T-cell (primary cell): Measurements from ENCODE around the gene LTN1. TPM values are rescaled to one million over a fixed set of nuclear protein-coding genes. Genes with fewer than 3 reads are reported as not detected.
"Not testable (repeated sequence)": the region's sequence is repeated elsewhere in the genome, so short reads cannot be mapped to it uniquely, and the experiment has no call there.

Experiments used
- ATAC-seq, 4 experiments: fragments of 200-7000 bp in 3 of 4; fragments of 150-1000 bp in 1 of 4; cut with Tn5 transposase; replicated peaks in 1 of 4; 1 replicate in 3 of 4; 2 replicates in 1 of 4; pipeline ENCODE4 v1.10.0; 2021; ENCODE audit warnings: moderate library complexity in 3 of 4, mild to moderate bottlenecking in 2 of 4, moderate number of reproducible peaks in 1 of 4
- CTCF ChIA-PET, 2 donors: fragments of 300-600 bp; sonication (Branson Sonifier 250); formaldehyde crosslinking; loops; one replicate each; lab custom pipeline; 2022; ENCODE audit warnings: antibody characterized with exemption in 2 of 2; lab: Charles Lee
- POLR2A ChIA-PET, 2 donors: fragments of 300-600 bp; sonication (Branson Sonifier 250); formaldehyde crosslinking; loops; one replicate each; lab custom pipeline; 2022; ENCODE audit warnings: antibody characterized with exemption in 2 of 2; lab: Charles Lee
- DNase-seq, 35 experiments: peaks; one replicate each; pipeline versions ENCODE4 v3.0.0 to v3.0.0-alpha.2; 2013 to 2023
- H3K27ac ChIP-seq: one replicate; pipeline ENCODE4 v1.5.1; 2013; ENCODE audit warnings: low read length
- H3K27me3 ChIP-seq, 2 experiments: replicated peaks in 1 of 2; 1 replicate in 1 of 2; 2 replicates in 1 of 2; pipeline versions ENCODE4 v1.6.1 to v1.7.0; 2013; ENCODE audit warnings: low read length in 1 of 2, mixed read lengths in 1 of 2; ENCODE audit not compliant: control insufficient read depth in 2 of 2, insufficient read depth in 2 of 2; ENCODE audit errors: extremely low read depth in 1 of 2
- H3K36me3 ChIP-seq, 2 donors: 1 replicate in 1 of 2; 2 replicates in 1 of 2; pipeline versions ENCODE4 v1.6.1 to v1.7.0; 2013; ENCODE audit warnings: low read length in 1 of 2; ENCODE audit not compliant: control insufficient read depth in 2 of 2, insufficient read depth in 1 of 2; ENCODE audit errors: extremely low read depth in 1 of 2
- H3K4me1 ChIP-seq, 2 experiments: 1 replicate in 1 of 2; 2 replicates in 1 of 2; pipeline versions ENCODE4 v1.6.1 to v1.7.0; 2013; ENCODE audit warnings: low read length in 2 of 2, mixed read lengths in 1 of 2; ENCODE audit not compliant: insufficient read depth in 2 of 2, control insufficient read depth in 1 of 2; ENCODE audit errors: extremely low read depth in 1 of 2
- H3K4me3 ChIP-seq, 2 donors: 1 replicate in 1 of 2; 2 replicates in 1 of 2; pipeline versions ENCODE4 v1.5.1 to v1.7.0; 2013; ENCODE audit warnings: mild to moderate bottlenecking in 2 of 2, low read length in 1 of 2, moderate library complexity in 1 of 2; ENCODE audit not compliant: control insufficient read depth in 1 of 2; ENCODE audit errors: extremely low read depth in 1 of 2
- H3K9me3 ChIP-seq: 2 replicates; pipeline ENCODE4 v1.7.0; 2013
- H3K27ac Mint-ChIP-seq, 2 donors: one replicate each; pipeline ENCODE4 v1.8.0; 2020 to 2021; ENCODE audit warnings: mild to moderate bottlenecking in 2 of 2, mixed read lengths in 2 of 2
- H3K27me3 Mint-ChIP-seq, 2 donors: one replicate each; pipeline ENCODE4 v1.8.0; 2021 to 2022; ENCODE audit warnings: mixed read lengths in 2 of 2
- H3K36me3 Mint-ChIP-seq: one replicate; pipeline ENCODE4 v1.8.0; 2021; ENCODE audit warnings: mixed read lengths
- H3K4me1 Mint-ChIP-seq, 3 donors: one replicate each; pipeline ENCODE4 v1.8.0; 2020 to 2022; ENCODE audit warnings: mixed read lengths in 3 of 3, mild to moderate bottlenecking in 1 of 3
- H3K4me3 Mint-ChIP-seq, 3 donors: one replicate each; pipeline ENCODE4 v1.8.0; 2020 to 2022; ENCODE audit warnings: mild to moderate bottlenecking in 3 of 3, mixed read lengths in 3 of 3, moderate library complexity in 3 of 3
- H3K9me3 Mint-ChIP-seq, 3 donors: one replicate each; pipeline ENCODE4 v1.8.0; 2020 to 2022; ENCODE audit warnings: mixed read lengths in 3 of 3
- WGBS: methylation state at CpG from one replicate; pipeline ENCODE4 v1.1.5; 2013; ENCODE audit warnings: missing lambda C conversion rate; ENCODE audit not compliant: insufficient coverage; 5-methylcytosine and 5-hydroxymethylcytosine counted together
- total RNA-seq, 35 experiments: library from RNA in 6 of 35; stranded (reverse) in 6 of 35; fragments of 120-200 nt in 1 of 35; gene quantifications; one replicate each; pipeline versions ENCODE4 v1.2.1 to v1.2.4 and lab custom pipeline; 2013 to 2026

Gene LTN1
- total RNA-seq, 5 donors from 2014 or later (not counting 1 experiment from before 2014, with no cell fraction given) = 23.4 to 34.1 (median 25.2) TPM

DNA sequence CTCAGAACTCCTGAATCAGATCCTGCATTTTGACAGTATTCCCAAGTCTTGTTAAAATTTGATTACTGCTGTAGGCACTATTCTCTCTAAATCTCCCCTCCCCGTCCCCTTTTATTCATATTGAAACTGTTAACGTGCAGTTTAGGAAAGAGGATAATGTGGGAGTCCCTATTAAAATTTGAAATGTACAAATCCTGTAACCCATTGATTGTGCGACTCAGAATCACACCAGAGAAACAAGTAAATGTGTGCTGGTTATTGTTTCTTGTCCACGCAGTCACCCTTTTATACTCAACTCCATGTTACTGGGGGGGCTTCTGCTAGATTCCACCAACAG lies 584 bp upstream of the LTN1 start:
- H3K27me3 ChIP-seq = no peaks in the 10 kb centered on the region
- peaks cover 27 to 45% (median 39%) of the 10 kb centered on the region in 3 donors for H3K4me1 Mint-ChIP-seq

DNA sequence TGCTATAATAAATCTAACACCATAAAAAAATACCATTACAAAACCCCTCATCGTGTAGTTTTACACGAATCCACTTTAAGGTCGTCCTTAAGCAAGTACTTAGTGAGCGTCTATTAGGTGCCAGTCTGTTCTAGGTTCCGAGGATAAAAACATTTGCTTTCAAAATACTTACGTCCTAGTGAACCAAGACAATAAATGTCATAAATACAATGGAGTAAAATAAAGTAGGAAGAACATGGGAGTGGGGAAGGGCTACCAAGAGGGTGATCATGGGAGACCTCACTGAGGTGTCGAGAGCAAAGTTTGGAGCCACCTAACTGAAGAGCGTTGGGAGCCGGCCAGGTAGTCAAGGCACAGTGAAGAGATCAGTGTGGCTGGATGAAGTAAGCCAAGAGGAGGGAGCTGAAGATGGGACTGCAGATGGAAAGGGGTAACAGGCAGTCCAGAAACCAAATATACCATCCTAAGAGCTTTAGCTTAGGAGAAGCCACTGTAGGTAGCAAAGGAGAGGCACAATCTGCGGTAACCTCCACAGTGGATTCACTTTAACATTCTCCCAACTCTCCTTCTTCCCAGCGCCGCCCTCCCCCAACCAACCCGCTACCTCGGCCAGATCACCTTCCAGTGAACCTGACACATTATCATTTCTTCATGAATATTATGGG lies 684 bp downstream of the LTN1 start:
- Mint-ChIP-seq H3K36me3 (peaks cover 7% of the 10 kb centered on the region), H3K9me3 (no peaks in the 10 kb centered on the region), H3K27me3 (no peaks in the 10 kb centered on the region), H3K4me1 (peaks cover 34 to 54% (median 45%) of the 10 kb centered on the region in 3 donors), H3K4me3 (peak overlapping the region; percentile 96 to 97 (median 96)), H3K27ac (peak overlapping the region; percentile 96 to 99)
- ATAC-seq (peak in 1 of 4 experiments; percentile 0), DNase-seq (no peak)
- peak overlapping the region; percentile 90 for H3K27ac ChIP-seq
- H3K27me3 ChIP-seq = no peaks in the 10 kb centered on the region
- no CpG with 5 or more reads among the region's 14 CpGs for WGBS
- ChIA-PET CTCF (interaction anchor here in 1 of 2 donors (1.1 to 2.3 kb wide), 4 partner anchors 11 to 90 kb away, joined by 3 to 16 read pairs (median 10); partner anchors contain the start of gene USP16), POLR2A (interaction anchor here (0.5 to 3.3 kb wide), 10 partner anchors 11 to 299 kb away, joined by 3 to 34 read pairs (median 8); partner anchors contain the start of genes USP16 (in 2 of the 2) and RWDD2B (in 1 of the 2))
- peaks cover 0 to 5% of the 10 kb centered on the region in 2 donors for H3K36me3 ChIP-seq
- H3K9me3 ChIP-seq = no peaks in the 10 kb centered on the region
- peak overlapping the region; percentile 92 to 98 for H3K4me3 ChIP-seq
- peaks cover 9 to 20% of the 10 kb centered on the region in 2 experiments for H3K4me1 ChIP-seq

More for the DNA sequence above, 584 bp upstream of the LTN1 start:
- no CpG with 5 or more reads among the region's 4 CpGs for WGBS
- Mint-ChIP-seq H3K27me3 (no peaks in the 10 kb centered on the region), H3K9me3 (no peaks in the 10 kb centered on the region), H3K36me3 (peaks cover 7% of the 10 kb centered on the region), H3K4me3 (peak overlapping the region; percentile 96 to 97 (median 96)), H3K27ac (peak overlapping the region; percentile 96 to 99)
- DNase-seq (no peak), ATAC-seq (no peak)
- ChIA-PET CTCF (interaction anchor here in 1 of 2 donors (0.6 to 2.3 kb wide), 5 partner anchors 9 to 105 kb away, joined by 3 to 16 read pairs (median 3); partner anchors contain the start of gene USP16), POLR2A (interaction anchor here in 1 of 2 donors (0.5 to 3.3 kb wide), 7 partner anchors 9 to 306 kb away, joined by 3 to 34 read pairs (median 8); partner anchors contain the start of genes BACH1, RWDD2B and USP16)
- peaks cover 9 to 20% of the 10 kb centered on the region in 2 experiments for H3K4me1 ChIP-seq
- no peaks in the 10 kb centered on the region for H3K9me3 ChIP-seq
- H3K36me3 ChIP-seq = peaks cover 0 to 5% of the 10 kb centered on the region in 2 donors
- H3K4me3 ChIP-seq = peak overlapping the region; percentile 92 to 98
- peak overlapping the region; percentile 90 for H3K27ac ChIP-seq

DNA sequence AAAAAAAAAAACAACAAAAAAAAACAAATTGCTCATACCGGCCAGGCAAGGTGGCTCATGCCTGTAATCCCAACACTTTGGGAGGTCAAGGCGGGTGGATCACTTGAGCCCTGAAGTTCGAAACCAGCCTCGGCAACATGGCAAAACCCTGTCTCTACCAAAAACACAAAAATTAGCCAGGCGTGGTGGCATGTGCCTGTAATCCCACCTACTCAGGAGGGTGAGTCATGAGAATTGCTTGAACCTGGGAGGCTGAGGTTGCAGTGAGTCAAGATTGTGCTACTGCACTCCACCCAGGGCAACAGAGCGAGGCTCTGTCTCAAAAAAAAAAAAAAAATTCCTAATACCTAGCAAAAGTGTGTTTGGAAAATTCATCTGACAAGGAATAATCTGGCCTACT lies 4.5 kb downstream of the LTN1 start:
- WGBS = no CpG with 5 or more reads among the region's 6 CpGs
- H3K4me3 ChIP-seq, H3K9me3 ChIP-seq, DNase-seq, H3K27me3 ChIP-seq, H3K27ac ChIP-seq, CTCF ChIA-PET, ATAC-seq, H3K27me3 Mint-ChIP-seq, POLR2A ChIA-PET, H3K9me3 Mint-ChIP-seq, H3K27ac Mint-ChIP-seq, H3K4me3 Mint-ChIP-seq: not testable (repeated sequence)
- Mint-ChIP-seq H3K4me1 (peaks cover 44 to 56% (median 55%) of the 10 kb centered on the region in 3 donors), H3K36me3 (peaks cover 19% of the 10 kb centered on the region)
- peaks cover 7 to 14% of the 10 kb centered on the region in 2 experiments for H3K4me1 ChIP-seq
- H3K36me3 ChIP-seq = peaks cover 0 to 32% of the 10 kb centered on the region in 2 donors

DNA sequence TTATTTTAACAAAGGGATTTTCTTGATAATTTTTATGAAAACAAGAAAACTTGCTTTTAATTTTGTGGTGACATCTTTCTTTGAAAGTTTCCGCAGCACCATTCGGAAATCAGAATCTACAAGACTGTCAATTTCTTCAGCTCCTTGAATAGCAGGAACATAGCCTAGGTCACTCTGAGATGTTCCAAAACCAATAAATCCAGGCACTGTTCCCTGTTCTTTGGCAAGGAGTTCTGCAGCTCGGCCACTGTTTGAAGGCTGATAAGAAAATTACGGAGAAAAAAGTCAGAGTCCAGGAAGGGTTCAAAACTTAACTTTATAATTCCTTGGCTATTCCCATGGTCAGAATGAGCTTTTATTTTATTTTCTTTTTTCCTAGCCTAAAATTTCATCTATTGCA lies 6.0 kb downstream of the LTN1 start:
- ATAC-seq (no peak), DNase-seq (no peak)
- H3K27me3 Mint-ChIP-seq = no peaks in the 10 kb centered on the region
- H3K4me1 ChIP-seq = peaks cover 1 to 4% of the 10 kb centered on the region in 2 experiments
- peaks cover 40 to 49% (median 43%) of the 10 kb centered on the region in 3 donors for H3K4me1 Mint-ChIP-seq
- no peaks in the 10 kb centered on the region for H3K9me3 Mint-ChIP-seq
- H3K36me3 Mint-ChIP-seq = peaks cover 31% of the 10 kb centered on the region
- ChIA-PET POLR2A (interaction anchor here (0.5 to 1.2 kb wide), 2 partner anchors 32 to 42 kb away, joined by 4 to 6 read pairs; no protein-coding TSS in a partner anchor), CTCF (interaction anchor here in 1 of 2 donors (0.5 kb wide), 1 partner anchor 26 kb away, joined by 4 read pairs; no protein-coding TSS in a partner anchor)
- no peak overlapping the region for H3K27ac ChIP-seq
- 94% methylated on average over 2 of the region's 4 CpGs for WGBS
- no peak overlapping the region for H3K27ac Mint-ChIP-seq
- no peak overlapping the region for H3K4me3 Mint-ChIP-seq
- no peaks in the 10 kb centered on the region for H3K9me3 ChIP-seq
- no peak overlapping the region for H3K4me3 ChIP-seq
- peaks cover 0 to 47% of the 10 kb centered on the region in 2 donors for H3K36me3 ChIP-seq
- no peaks in the 10 kb centered on the region for H3K27me3 ChIP-seq

DNA sequence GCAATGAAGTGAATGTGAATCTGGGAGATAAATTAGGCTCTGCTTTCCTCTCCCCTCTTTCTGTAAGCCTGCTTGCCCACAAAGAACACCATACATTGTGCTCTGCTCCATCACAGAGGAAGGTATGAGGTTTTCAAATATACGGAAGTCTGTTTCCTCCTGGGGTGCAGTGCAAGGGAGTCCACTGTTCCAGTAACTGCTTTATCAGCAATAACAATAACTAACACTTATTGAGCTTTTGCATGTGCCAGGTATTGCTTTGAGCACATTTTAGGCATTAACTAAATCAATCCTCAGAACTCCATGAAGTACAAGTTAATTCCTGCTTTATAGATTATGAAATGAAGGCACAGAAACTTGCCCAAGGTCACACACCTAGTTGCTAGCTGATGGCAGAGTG lies 10.0 kb downstream of the LTN1 start:
- Mint-ChIP-seq H3K27me3 (no peaks in the 10 kb centered on the region), H3K4me3 (no peak overlapping the region), H3K9me3 (no peaks in the 10 kb centered on the region), H3K36me3 (peaks cover 48% of the 10 kb centered on the region), H3K4me1 (peaks cover 15 to 24% (median 22%) of the 10 kb centered on the region in 3 donors), H3K27ac (peak overlapping the region in 1 of 2 donors; percentile 8)
- ChIA-PET POLR2A (no interaction called here), CTCF (no interaction called here)
- no peak for ATAC-seq
- no CpG with 5 or more reads among the region's 1 CpG for whole genome bisulfite sequencing
- Histone ChIP-seq H3K27ac (no peak overlapping the region), H3K9me3 (no peaks in the 10 kb centered on the region), H3K27me3 (no peaks in the 10 kb centered on the region), H3K36me3 (peaks cover under 1 to 72% of the 10 kb centered on the region in 2 donors), H3K4me1 (no peaks in the 10 kb centered on the region), H3K4me3 (no peak overlapping the region)
- DNase-seq = no peak

DNA sequence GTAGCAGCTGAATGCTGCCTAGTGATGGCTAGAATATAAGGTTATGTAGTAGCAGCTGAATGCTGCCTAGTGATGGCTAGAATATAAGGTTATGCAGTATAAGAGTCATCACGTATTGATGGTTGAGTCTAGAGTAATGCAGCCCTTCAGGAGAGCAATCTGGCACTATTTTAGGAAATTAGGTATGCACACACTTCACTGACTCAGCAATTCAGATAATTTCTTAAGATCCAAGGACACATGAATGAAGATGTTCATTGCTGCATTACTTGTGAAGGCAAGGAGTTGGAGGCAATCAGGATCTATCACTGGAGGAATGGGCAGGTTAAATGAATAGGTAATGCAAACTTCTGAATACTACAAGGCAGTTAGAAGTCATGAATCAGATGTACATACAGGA lies 13.6 kb downstream of the LTN1 start:
- Mint-ChIP-seq H3K4me3 (no peak overlapping the region), H3K27ac (no peak overlapping the region), H3K27me3 (no peaks in the 10 kb centered on the region), H3K36me3 (peaks cover 54% of the 10 kb centered on the region), H3K4me1 (peaks cover 17 to 25% (median 19%) of the 10 kb centered on the region in 3 donors), H3K9me3 (no peaks in the 10 kb centered on the region)
- H3K27ac ChIP-seq = no peak overlapping the region
- H3K27me3 ChIP-seq = no peaks in the 10 kb centered on the region
- H3K4me3 ChIP-seq = no peak overlapping the region
- POLR2A ChIA-PET = no interaction called here
- no peaks in the 10 kb centered on the region for H3K4me1 ChIP-seq
- peaks cover 5 to 66% of the 10 kb centered on the region in 2 donors for H3K36me3 ChIP-seq
- CTCF ChIA-PET = interaction anchor here in 1 of 2 donors (0.6 kb wide), 1 partner anchor 111 kb away, joined by 3 read pairs; no protein-coding TSS in a partner anchor
- H3K9me3 ChIP-seq = no peaks in the 10 kb centered on the region
- ATAC-seq = no peak
- WGBS = 100% methylated on average over 1 of the region's 1 CpG
- no peak for DNase-seq
